Brain pericyte (primary cell): ENCODE measurements around the gene GRPR.
"Not testable (repeated sequence)": the region's sequence is repeated elsewhere in the genome, so short reads cannot be mapped to it uniquely, and the experiment has no call there.

ENCODE experiments used
- DNase-seq: peaks from one replicate; pipeline ENCODE4 v3.0.0-alpha.2; 2012; ENCODE audit warnings: low read depth, low spot score

Gene GRPR

GRCh38 chrX:16137416-16138107 lies 14.2 kb downstream of the GRPR start:
- no peak for DNase-seq

GRCh38 chrX:16138108-16138427 lies 14.7 kb downstream of the GRPR start:
- DNase-seq: no peak

GRCh38 chrX:16140448-16140847 lies 17.1 kb downstream of the GRPR start:
- no peak for DNase-seq

GRCh38 chrX:16140983-16141382 lies 17.6 kb downstream of the GRPR start:
- no peak for DNase-seq

GRCh38 chrX:16141422-16142245 lies 18.3 kb downstream of the GRPR start:
- DNase-seq: no peak

- DNase-seq: no peak
Observed at GRCh38 chrX:16142246-16142558, 18.8 kb downstream of the GRPR start.

GRCh38 chrX:16143968-16144367 lies 20.6 kb downstream of the GRPR start:
- no peak for DNase-seq

GRCh38 chrX:16144420-16144819 lies 21.1 kb downstream of the GRPR start:
- no peak for DNase-seq

- DNase-seq: not testable (repeated sequence)
Observed at GRCh38 chrX:16145093-16145492, 21.7 kb downstream of the GRPR start.

- DNase-seq: no peak
Observed at GRCh38 chrX:16145656-16146055, 22.3 kb downstream of the GRPR start.

GRCh38 chrX:16148896-16149295 lies 25.5 kb downstream of the GRPR start:
- DNase-seq: no peak

GRCh38 chrX:16155581-16156096 lies 32.3 kb downstream of the GRPR start:
- DNase-seq: no peak

GRCh38 chrX:16156692-16157331 lies 33.4 kb downstream of the GRPR start:
- no peak for DNase-seq

- no peak for DNase-seq
Observed at GRCh38 chrX:16160729-16161128, 37.4 kb downstream of the GRPR start.

- DNase-seq: not testable (repeated sequence)
Observed at GRCh38 chrX:16161173-16161572, 37.8 kb downstream of the GRPR start.

- no peak for DNase-seq
Observed at GRCh38 chrX:16162391-16162790, 39.0 kb downstream of the GRPR start.

- DNase-seq: no peak
Observed at GRCh38 chrX:16164748-16165147, 41.4 kb downstream of the GRPR start.

GRCh38 chrX:16167181-16167580 lies 43.8 kb downstream of the GRPR start, which contains the start of gene MAGEB17:
TSS of gene MAGEB17 (plus strand) at chrX:16167481. CDS start at chrX:16170383, 2,902 bp downstream.
- no peak for DNase-seq

- no peak for DNase-seq
Observed at GRCh38 chrX:16171039-16171438, 47.7 kb downstream of the GRPR start.

- no peak for DNase-seq
Observed at GRCh38 chrX:16171944-16172343, 48.6 kb downstream of the GRPR start.

GRCh38 chrX:16172391-16172790 lies 49.0 kb downstream of the GRPR start:
- DNase-seq: no peak

GRCh38 chrX:16175329-16176061 lies 52.1 kb downstream of the GRPR start:
- no peak for DNase-seq
